ENCODE measurements around the gene FAM151A.

Gene FAM151A

GRCh38 chr1:54664364-54664763 lies 41.0 kb upstream of the FAM151A start:
- in situ Hi-C loops (cut with MboI; ENCODE audit: low pct_unique_long_range_greater_than_20kb, low sequenced_read_pairs, unreplicated experiment), result loop anchor here (10.0 kb wide), 1 partner anchor 150 kb away; no protein-coding TSS in a partner anchor
- DNase-seq (ENCODE audit: low spot score), result no peak
- no peak for TF ChIP-seq CTCF (IDR thresholded peaks at IDR 0.05; ENCODE audit: extremely low read depth, insufficient read depth, missing control alignments)

- in situ Hi-C loops (cut with MboI; ENCODE audit: low pct_unique_long_range_greater_than_20kb, low sequenced_read_pairs, unreplicated experiment), result loop anchor here (10.0 kb wide), 1 partner anchor 151 kb away; no protein-coding TSS in a partner anchor
- no peak for DNase-seq (ENCODE audit: low spot score)
- TF ChIP-seq CTCF (IDR thresholded peaks at IDR 0.05; ENCODE audit: extremely low read depth, insufficient read depth, missing control alignments), result no peak
Observed at GRCh38 chr1:54663725-54664124, 40.4 kb upstream of the FAM151A start.

GRCh38 chr1:54658164-54658913 lies 35.0 kb upstream of the FAM151A start:
- in situ Hi-C loops (cut with MboI; ENCODE audit: low pct_unique_long_range_greater_than_20kb, low sequenced_read_pairs, unreplicated experiment), result no loop called here
- TF ChIP-seq CTCF (IDR thresholded peaks at IDR 0.05; ENCODE audit: extremely low read depth, insufficient read depth, missing control alignments), result no peak
- DNase-seq (ENCODE audit: low spot score), result no peak

- no peak for DNase-seq (ENCODE audit: low spot score)
Observed at GRCh38 chr1:54653036-54653435, 29.7 kb upstream of the FAM151A start.

GRCh38 chr1:54652168-54652567 lies 28.8 kb upstream of the FAM151A start:
- in situ Hi-C loops (cut with MboI; ENCODE audit: low pct_unique_long_range_greater_than_20kb, low sequenced_read_pairs, unreplicated experiment), result no loop called here
- TF ChIP-seq CTCF (IDR thresholded peaks at IDR 0.05; ENCODE audit: extremely low read depth, insufficient read depth, missing control alignments), result no peak
- no peak for DNase-seq (ENCODE audit: low spot score)

More at GRCh38 chr1:54653036-54653435, 29.7 kb upstream of the FAM151A start:
- in situ Hi-C loops (cut with MboI; ENCODE audit: low pct_unique_long_range_greater_than_20kb, low sequenced_read_pairs, unreplicated experiment), result no loop called here
- no peak for TF ChIP-seq CTCF (IDR thresholded peaks at IDR 0.05; ENCODE audit: extremely low read depth, insufficient read depth, missing control alignments)

GRCh38 chr1:54651608-54652007 lies 28.3 kb upstream of the FAM151A start:
- TF ChIP-seq CTCF (IDR thresholded peaks at IDR 0.05; ENCODE audit: extremely low read depth, insufficient read depth, missing control alignments), result no peak
- in situ Hi-C loops (cut with MboI; ENCODE audit: low pct_unique_long_range_greater_than_20kb, low sequenced_read_pairs, unreplicated experiment), result no loop called here
- no peak for DNase-seq (ENCODE audit: low spot score)

Measured in GM13977 (cell line).